H1 (cell line): ENCODE data around the gene CD4. TPM values are rescaled to one million over a fixed set of nuclear protein-coding genes. Genes with fewer than 3 reads are reported as not detected.

ENCODE experiments used
- CTCF ChIA-PET: fragments of 300-600 bp; sonication (Branson Sonifier 250); formaldehyde crosslinking; loops from one replicate; lab custom pipeline; 2021; ENCODE audit not compliant: partially characterized antibody; lab: Charles Lee
- POLR2A ChIA-PET: fragments of 300-600 bp; sonication (Branson Sonifier 250); formaldehyde crosslinking; loops from one replicate; lab custom pipeline; 2021; ENCODE audit warnings: inconsistent platforms; ENCODE audit not compliant: partially characterized antibody; lab: Charles Lee
- DNase-seq, 2 experiments: peaks; one replicate each; pipeline versions ENCODE4 v3.0.0 to v3.0.0-alpha.2; 2010 to 2022; ENCODE audit warnings: low spot score in 2 of 2, low read depth in 1 of 2, mixed read lengths in 1 of 2
- FAIRE-seq: peaks from 2 replicates; lab custom pipeline; 2011; peaks lifted over from hg19 to GRCh38; lab: Jason Lieb, UNC
- H2AFZ ChIP-seq: 2 replicates; pipeline ENCODE4 v1.8.1; 2012; ENCODE audit warnings: low read length, inconsistent platforms
- H2AK5ac ChIP-seq: 2 replicates; pipeline ENCODE4 v1.6.1; 2013; ENCODE audit warnings: low read depth, low read length
- H2BK120ac ChIP-seq: replicated peaks from 2 replicates; pipeline ENCODE3; 2013; ENCODE audit warnings: low read depth, low read length, inconsistent platforms
- H2BK12ac ChIP-seq: 2 replicates; pipeline ENCODE4 v1.6.1; 2013; ENCODE audit warnings: low read depth, low read length
- H2BK15ac ChIP-seq: 2 replicates; pipeline ENCODE4 v1.6.1; 2013; ENCODE audit warnings: low read length
- H2BK20ac ChIP-seq: 2 replicates; pipeline ENCODE4 v1.6.1; 2013; ENCODE audit warnings: low read length
- H2BK5ac ChIP-seq: 2 replicates; pipeline ENCODE4 v1.6.1; 2013; ENCODE audit warnings: low read depth, low read length
- H3K14ac ChIP-seq: 2 replicates; pipeline ENCODE4 v1.6.1; 2013; ENCODE audit warnings: inconsistent platforms; ENCODE audit not compliant: insufficient read length
- H3K18ac ChIP-seq: 2 replicates; pipeline ENCODE4 v1.6.1; 2013; ENCODE audit warnings: low read length; ENCODE audit errors: extremely low read depth
- H3K23ac ChIP-seq: 2 replicates; pipeline ENCODE4 v1.6.1; 2013; ENCODE audit warnings: inconsistent platforms; ENCODE audit not compliant: insufficient read length
- H3K23me2 ChIP-seq: 2 replicates; pipeline ENCODE4 v1.6.1; 2013; ENCODE audit warnings: low read depth, low read length
- H3K27ac ChIP-seq: 2 replicates; pipeline ENCODE4 v1.6.1; 2011; ENCODE audit warnings: low read depth, low read length, inconsistent platforms
- H3K27me3 ChIP-seq, 4 experiments: replicated peaks in 1 of 4; 1 replicate in 1 of 4; 2 replicates in 3 of 4; pipeline versions ENCODE4 v1.6.1 to v1.8.1; 2011 to 2013; ENCODE audit warnings: low read length in 3 of 4, mild to moderate bottlenecking in 3 of 4, inconsistent platforms in 2 of 4, mixed read lengths in 2 of 4, moderate library complexity in 1 of 4; ENCODE audit not compliant: control insufficient read depth in 3 of 4, insufficient read depth in 3 of 4; ENCODE audit errors: extremely low read depth in 1 of 4
- H3K36me3 ChIP-seq, 4 experiments: 2 replicates each; pipeline versions ENCODE4 v1.6.1 to v1.8.1; 2011 to 2013; ENCODE audit warnings: mild to moderate bottlenecking in 4 of 4, low read length in 3 of 4, moderate library complexity in 2 of 4, control low read depth in 1 of 4, inconsistent platforms in 1 of 4; ENCODE audit not compliant: insufficient read depth in 4 of 4, control insufficient read depth in 2 of 4
- H3K4ac ChIP-seq: replicated peaks from 2 replicates; pipeline ENCODE3; 2013; ENCODE audit warnings: low read length, low read depth, mixed read lengths, inconsistent platforms; ENCODE audit not compliant: insufficient read length
- H3K4me1 ChIP-seq, 4 experiments: replicated peaks in 1 of 4; 1 replicate in 1 of 4; 2 replicates in 3 of 4; pipeline versions ENCODE4 v1.6.1 to v1.8.1; 2011 to 2013; ENCODE audit warnings: low read length in 3 of 4, inconsistent platforms in 2 of 4, mixed read lengths in 1 of 4; ENCODE audit not compliant: insufficient read depth in 4 of 4, control insufficient read depth in 3 of 4
- H3K4me2 ChIP-seq, 2 experiments: 2 replicates each; pipeline versions ENCODE4 v1.6.1 to v1.8.1; 2011 to 2013; ENCODE audit warnings: low read depth in 2 of 2, low read length in 2 of 2, control low read depth in 1 of 2, inconsistent platforms in 1 of 2, mild to moderate bottlenecking in 1 of 2; ENCODE audit not compliant: insufficient read depth in 1 of 2
- H3K4me3 ChIP-seq, 4 experiments: fragments of 200-600, 300-600 bp in 1 of 4; sonication (generic), shearing (Covaris generic), sonication (Bioruptor Twin) in 1 of 4; 2 replicates each; pipeline versions ENCODE4 v1.5.1 to v1.8.1; 2011 to 2016; ENCODE audit warnings: low read length in 4 of 4, low read depth in 3 of 4, control low read depth in 2 of 4, inconsistent platforms in 2 of 4, mild to moderate bottlenecking in 2 of 4, mixed read lengths in 1 of 4, moderate library complexity in 1 of 4; ENCODE audit not compliant: insufficient read depth in 2 of 4; ENCODE audit errors: extremely low read depth in 1 of 4
- H3K56ac ChIP-seq: replicated peaks from 2 replicates; pipeline ENCODE3; 2013; ENCODE audit warnings: low read depth, mild to moderate bottlenecking, mixed read lengths, low read length, inconsistent platforms; ENCODE audit not compliant: insufficient read length
- H3K79me1 ChIP-seq: 2 replicates; pipeline ENCODE4 v1.6.1; 2013; ENCODE audit warnings: low read depth, low read length, control low read depth
- H3K79me2 ChIP-seq, 2 experiments: 2 replicates each; pipeline versions ENCODE4 v1.6.1 to v1.8.1; 2012 to 2013; ENCODE audit warnings: low read length in 2 of 2, mild to moderate bottlenecking in 2 of 2, inconsistent platforms in 1 of 2; ENCODE audit not compliant: insufficient read depth in 2 of 2, control insufficient read depth in 1 of 2
- H3K9ac ChIP-seq, 4 experiments: replicated peaks in 1 of 4; 1 replicate in 1 of 4; 2 replicates in 3 of 4; pipeline versions ENCODE4 v1.6.1 to v1.8.1; 2011 to 2013; ENCODE audit warnings: low read depth in 3 of 4, low read length in 3 of 4, control low read depth in 2 of 4, mild to moderate bottlenecking in 2 of 4, moderate library complexity in 2 of 4, inconsistent platforms in 1 of 4; ENCODE audit errors: extremely low read depth in 1 of 4
- H3K9me3 ChIP-seq, 2 experiments: 2 replicates each; pipeline versions ENCODE4 v1.6.1 to v1.8.1; 2012 to 2013; ENCODE audit warnings: mild to moderate bottlenecking in 2 of 2, moderate library complexity in 2 of 2, control low read depth in 1 of 2, inconsistent platforms in 1 of 2, low read depth in 1 of 2, low read length in 1 of 2, mixed read lengths in 1 of 2; ENCODE audit not compliant: insufficient read depth in 2 of 2
- H4K20me1 ChIP-seq, 2 experiments: replicated peaks in 1 of 2; 2 replicates each; pipeline versions ENCODE3 to v1.8.1; 2011 to 2013; ENCODE audit warnings: inconsistent platforms in 2 of 2, low read length in 2 of 2, mild to moderate bottlenecking in 1 of 2; ENCODE audit not compliant: insufficient read depth in 2 of 2, control insufficient read depth in 1 of 2
- H4K5ac ChIP-seq: 2 replicates; pipeline ENCODE4 v1.6.1; 2013; ENCODE audit warnings: low read length, low read depth, mixed read lengths, inconsistent platforms; ENCODE audit not compliant: insufficient read length
- H4K8ac ChIP-seq: 2 replicates; pipeline ENCODE4 v1.8.0; 2013; ENCODE audit warnings: mild to moderate bottlenecking, moderate library complexity, low read length, inconsistent platforms; ENCODE audit not compliant: insufficient read depth; ENCODE audit errors: extremely low read depth
- H4K91ac ChIP-seq: replicated peaks from 2 replicates; pipeline ENCODE3; 2013; ENCODE audit warnings: low read length, mixed read lengths, inconsistent platforms; ENCODE audit not compliant: insufficient read length
- KDM5A ChIP-seq: fragments of 200-600 bp; IDR thresholded peaks from 2 replicates; pipeline ENCODE4 v1.7.1; 2012; ENCODE audit warnings: mild to moderate bottlenecking, low read length, inconsistent platforms, mixed read lengths
- RFX5 ChIP-seq: IDR thresholded peaks from 2 replicates; pipeline ENCODE4 v1.6.1; 2011; ENCODE audit warnings: low read depth, low read length, improper control_type of control experiment, borderline replicate concordance
- SIN3A ChIP-seq, 2 experiments: IDR thresholded peaks in 1 of 2; conservative IDR thresholded peaks in 1 of 2; 2 replicates each; pipeline ENCODE4 v1.6.1; 2011 to 2012; ENCODE audit warnings: low read length in 2 of 2, improper control_type of control experiment in 1 of 2, low read depth in 1 of 2, mild to moderate bottlenecking in 1 of 2
- WGBS, 2 experiments: shearing (Covaris generic) in 1 of 2; methylation state at CpG; one replicate each; pipeline versions ENCODE4 v1.1.6 to v1.1.7; 2013 to 2015; ENCODE audit warnings: low lambda C conversion rate in 2 of 2, mixed read lengths in 2 of 2, inconsistent platforms in 1 of 2, low coverage in 1 of 2, missing lambda C conversion rate in 1 of 2; ENCODE audit not compliant: insufficient replicate concordance in 2 of 2, insufficient coverage in 1 of 2, insufficient read length in 1 of 2; ENCODE audit errors: extremely low coverage in 1 of 2, missing lambda C conversion rate in 1 of 2; 5-methylcytosine and 5-hydroxymethylcytosine counted together
- polyA plus RNA-seq, 7 experiments: library from polyadenylated mRNA; depleted of rRNA in 3 of 7; stranded (reverse) in 5 of 7; unstranded in 2 of 7; fragments of >200 nt in 5 of 7; fragments of 200-250 nt in 2 of 7; gene quantifications; 1 replicate in 5 of 7; 2 replicates in 1 of 7; 4 replicates in 1 of 7; pipeline versions ENCODE4 v1.2.1 to v1.2.3, GENCODE V29; 2011 to 2013; ENCODE audit warnings: missing spikeins in 2 of 7, mixed read lengths in 2 of 7
- total RNA-seq: library from RNA; stranded (reverse); fragmentation: NEBNext Ultra II Directional; extraction: Animal tissue kit (Norgen Biotek cat#: 25700); gene quantifications from 2 replicates; pipeline ENCODE4 v1.2.1, GENCODE V29; 2021
- TF ChIP-seq, protein P1 (sequence below): IDR thresholded peaks from 2 replicates; pipeline ENCODE4 v1.6.1; 2012; ENCODE audit warnings: inconsistent platforms

The CD4 gene
- total and polyA plus RNA-seq, 2 of the 8 experiments (the other 6 are each of a cell fraction or from before 2014, with no cell fraction given) = 3.4 to 5.1 TPM

DNA sequence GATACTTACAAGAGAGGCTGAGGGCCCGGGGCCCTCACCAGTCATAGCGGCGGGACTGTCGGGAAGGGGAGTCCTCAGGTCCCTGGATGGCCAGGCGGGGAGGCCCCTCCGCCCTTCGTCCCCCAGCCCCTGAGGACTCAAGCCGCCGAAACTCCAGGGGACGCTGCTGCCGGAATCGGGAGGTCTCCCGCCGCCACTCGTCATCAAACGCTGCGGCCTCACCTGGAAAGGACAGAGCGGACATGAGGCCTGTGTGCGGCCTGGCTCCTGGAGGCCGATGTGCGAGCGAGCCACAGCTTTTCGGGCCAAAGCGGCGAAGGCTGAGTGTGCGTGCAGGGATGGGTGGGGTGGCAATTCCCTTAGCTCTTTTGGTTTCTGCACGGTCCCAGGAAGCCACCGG, 40.6 kb upstream of the CD4 start:
- H3K4me2 ChIP-seq = no peak overlapping the region
- H2AK5ac ChIP-seq = no peak overlapping the region
- peaks cover 28 to 64% (median 50%) of the 10 kb centered on the region in 4 experiments for H3K36me3 ChIP-seq
- peaks cover 7% of the 10 kb centered on the region; the same call in 1 of the 2 replicates for H3K79me1 ChIP-seq
- no peak overlapping the region for H2BK20ac ChIP-seq
- H3K18ac ChIP-seq = no peak overlapping the region
- FAIRE-seq = no peak
- H4K20me1 ChIP-seq = peaks cover 2 to 13% of the 10 kb centered on the region in 2 experiments
- H3K79me2 ChIP-seq = peaks cover 0 to 14% of the 10 kb centered on the region in 2 experiments; a peak in 2 of 4 replicates
- no peak overlapping the region for H3K4me3 ChIP-seq
- H4K5ac ChIP-seq = no peak overlapping the region
- CTCF ChIA-PET = interaction anchor here (1.4 to 16.3 kb wide), 2 partner anchors 13 to 26 kb away, joined by 4 to 427 read pairs; partner anchors contain the start of genes LAG3 and PTMS
- no peak for DNase-seq
- H3K23ac ChIP-seq = no peak overlapping the region
- H2BK15ac ChIP-seq = no peak overlapping the region
- peaks cover 10% of the 10 kb centered on the region for H3K23me2 ChIP-seq
- peaks cover 0 to 4% (median 2%) of the 10 kb centered on the region in 4 experiments; a peak in 5 of 7 replicates for H3K4me1 ChIP-seq
- H3K14ac ChIP-seq = no peak overlapping the region
- POLR2A ChIA-PET = interaction anchor here (0.6 to 1.2 kb wide), 3 partner anchors 26 to 85 kb away, joined by 3 to 5 read pairs (median 3); no protein-coding TSS in a partner anchor
- H2BK12ac ChIP-seq = no peak overlapping the region
- H2BK5ac ChIP-seq = no peak overlapping the region
- H3K4ac ChIP-seq = no peak overlapping the region
- no peaks in the 10 kb centered on the region for H3K27me3 ChIP-seq
- H3K27ac ChIP-seq = no peak overlapping the region
- no peak overlapping the region for H4K91ac ChIP-seq
- H2BK120ac ChIP-seq = no peak overlapping the region
- H4K8ac ChIP-seq = 0 out of 2 replicates have a peak overlapping the region, but pooled peaks have one; percentile 25
- no peaks in the 10 kb centered on the region; a peak in 1 of 4 replicates for H3K9me3 ChIP-seq
- H3K56ac ChIP-seq = no peak overlapping the region
- whole genome bisulfite sequencing, 2 experiments = 92% methylated on average over 27 of the region's 28 CpGs; no CpG with 5 or more reads in 1 of the 2 experiments
- no peak overlapping the region for H3K9ac ChIP-seq
- no peak overlapping the region for H2AFZ ChIP-seq
- no peak for TF ChIP-seq RFX5
- no peak for TF ChIP-seq KDM5A
- no peak for TF ChIP-seq SIN3A (conservative IDR thresholded peaks at IDR 0.05 in 1 of 2, IDR thresholded peaks at IDR 0.05 in 1 of 2; ENCODE audit: low read depth in 1 of 2, low read length in 2 of 2)
- TF ChIP-seq, protein P1, sequence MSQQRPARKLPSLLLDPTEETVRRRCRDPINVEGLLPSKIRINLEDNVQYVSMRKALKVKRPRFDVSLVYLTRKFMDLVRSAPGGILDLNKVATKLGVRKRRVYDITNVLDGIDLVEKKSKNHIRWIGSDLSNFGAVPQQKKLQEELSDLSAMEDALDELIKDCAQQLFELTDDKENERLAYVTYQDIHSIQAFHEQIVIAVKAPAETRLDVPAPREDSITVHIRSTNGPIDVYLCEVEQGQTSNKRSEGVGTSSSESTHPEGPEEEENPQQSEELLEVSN = no peak
